HEK293 (cell line): ENCODE results near the gene SYNJ1.

Experiments used
- INSM2 ChIP-seq: fragments of 450-650 bp; formaldehyde crosslinking; IDR thresholded peaks from 2 replicates; pipeline ENCODE4 v1.5.1; 2016; ENCODE audit warnings: missing biosample characterization, missing genetic modification characterization
- KLF1 ChIP-seq: fragments of 450-650 bp; formaldehyde crosslinking; IDR thresholded peaks from 2 replicates; pipeline ENCODE4 v1.5.1; 2016; ENCODE audit warnings: missing biosample characterization, missing genetic modification characterization
- MZF1 ChIP-seq: fragments of 450-650 bp; formaldehyde crosslinking; IDR thresholded peaks from 2 replicates; pipeline ENCODE4 v1.5.1; 2017; ENCODE audit warnings: missing biosample characterization, missing genetic modification characterization, borderline replicate concordance
- SETDB1 ChIP-seq: IDR thresholded peaks from one replicate; pipeline ENCODE4 v1.6.1; 2017; ENCODE audit warnings: mild to moderate bottlenecking, low read length, moderate library complexity, mixed read lengths; ENCODE audit not compliant: insufficient read length
- WT1 ChIP-seq: fragments of 450-650 bp; formaldehyde crosslinking; IDR thresholded peaks from 2 replicates; pipeline ENCODE4 v1.5.1; 2016; ENCODE audit warnings: missing biosample characterization, missing genetic modification characterization
- ZBTB1 ChIP-seq: fragments of 450-650 bp; formaldehyde crosslinking; IDR thresholded peaks from 2 replicates; pipeline ENCODE4 v1.5.1; 2016; ENCODE audit warnings: missing biosample characterization, missing genetic modification characterization
- ZBTB17 ChIP-seq: fragments of 450-650 bp; formaldehyde crosslinking; IDR thresholded peaks from 2 replicates; pipeline ENCODE4 v1.5.1; 2016; ENCODE audit warnings: missing biosample characterization, missing genetic modification characterization
- ZEB2 ChIP-seq: fragments of 450-650 bp; formaldehyde crosslinking; IDR thresholded peaks from 2 replicates; pipeline ENCODE4 v1.5.1; 2016; ENCODE audit warnings: missing biosample characterization, missing genetic modification characterization
- ZFHX2 ChIP-seq: fragments of 450-650 bp; formaldehyde crosslinking; conservative IDR thresholded peaks from 2 replicates; pipeline ENCODE4 v1.5.1; 2016; ENCODE audit warnings: missing biosample characterization, missing genetic modification characterization
- ZFP41 ChIP-seq: fragments of 450-650 bp; formaldehyde crosslinking; IDR thresholded peaks from 2 replicates; pipeline ENCODE4 v1.5.1; 2016; ENCODE audit warnings: missing biosample characterization, missing genetic modification characterization, borderline replicate concordance
- ZFP69B ChIP-seq: fragments of 450-650 bp; formaldehyde crosslinking; IDR thresholded peaks from 2 replicates; pipeline ENCODE4 v1.5.1; 2016; ENCODE audit warnings: missing biosample characterization, missing genetic modification characterization
- ZNF155 ChIP-seq: fragments of 450-650 bp; formaldehyde crosslinking; IDR thresholded peaks from 2 replicates; pipeline ENCODE4 v1.5.1; 2016; ENCODE audit warnings: missing biosample characterization, missing genetic modification characterization
- ZNF2 ChIP-seq: fragments of 450-650 bp; formaldehyde crosslinking; IDR thresholded peaks from 2 replicates; pipeline ENCODE4 v1.5.1; 2016; ENCODE audit warnings: missing biosample characterization, missing genetic modification characterization
- ZNF24 ChIP-seq: fragments of 450-650 bp; formaldehyde crosslinking; IDR thresholded peaks from 2 replicates; pipeline ENCODE4 v1.5.1; 2016; ENCODE audit warnings: missing biosample characterization, missing genetic modification characterization
- ZNF266 ChIP-seq: fragments of 450-650 bp; formaldehyde crosslinking; IDR thresholded peaks from 2 replicates; pipeline ENCODE4 v1.5.1; 2016; ENCODE audit warnings: missing biosample characterization, missing genetic modification characterization, low read depth
- ZNF341 ChIP-seq: fragments of 450-650 bp; formaldehyde crosslinking; IDR thresholded peaks from 2 replicates; pipeline ENCODE4; 2016; ENCODE audit warnings: low read depth, missing biosample characterization, missing genetic modification characterization
- ZNF366 ChIP-seq: fragments of 450-650 bp; formaldehyde crosslinking; conservative IDR thresholded peaks from 2 replicates; pipeline ENCODE4 v1.5.1; 2016; ENCODE audit warnings: missing biosample characterization, missing genetic modification characterization
- ZNF391 ChIP-seq: fragments of 450-650 bp; formaldehyde crosslinking; IDR thresholded peaks from 2 replicates; pipeline ENCODE4 v1.5.1; 2016; ENCODE audit warnings: low read depth, missing biosample characterization, missing genetic modification characterization, borderline replicate concordance
- ZNF416 ChIP-seq: fragments of 450-650 bp; formaldehyde crosslinking; IDR thresholded peaks from 2 replicates; pipeline ENCODE4 v1.5.1; 2016; ENCODE audit warnings: missing biosample characterization, missing genetic modification characterization
- ZNF423 ChIP-seq: fragments of 450-650 bp; formaldehyde crosslinking; IDR thresholded peaks from 2 replicates; pipeline ENCODE4 v1.5.1; 2016; ENCODE audit warnings: missing biosample characterization, missing genetic modification characterization
- ZNF449 ChIP-seq: fragments of 450-650 bp; formaldehyde crosslinking; IDR thresholded peaks from 2 replicates; pipeline ENCODE4 v1.5.1; 2017; ENCODE audit warnings: missing biosample characterization, mild to moderate bottlenecking, missing genetic modification characterization, moderate library complexity
- ZNF48 ChIP-seq: fragments of 450-650 bp; formaldehyde crosslinking; IDR thresholded peaks from 2 replicates; pipeline ENCODE4 v1.5.1; 2016; ENCODE audit warnings: missing biosample characterization, missing genetic modification characterization
- ZNF600 ChIP-seq: fragments of 450-650 bp; formaldehyde crosslinking; IDR thresholded peaks from 2 replicates; pipeline ENCODE4 v1.5.1; 2016; ENCODE audit warnings: missing biosample characterization, missing genetic modification characterization
- ZNF639 ChIP-seq: fragments of 450-650 bp; formaldehyde crosslinking; IDR thresholded peaks from 2 replicates; pipeline ENCODE4 v1.5.1; 2016; ENCODE audit warnings: missing biosample characterization, missing genetic modification characterization
- ZSCAN16 ChIP-seq: fragments of 450-650 bp; formaldehyde crosslinking; IDR thresholded peaks from 2 replicates; pipeline ENCODE4 v1.5.1; 2016; ENCODE audit warnings: missing biosample characterization, missing genetic modification characterization
- ZXDB ChIP-seq: fragments of 450-650 bp; formaldehyde crosslinking; IDR thresholded peaks from 2 replicates; pipeline ENCODE4 v1.5.1; 2016; ENCODE audit warnings: missing biosample characterization, missing genetic modification characterization
- TF ChIP-seq, protein P1 (sequence below): fragments of 450-650 bp; formaldehyde crosslinking; IDR thresholded peaks from 2 replicates; pipeline ENCODE4 v1.5.1; 2016; ENCODE audit warnings: missing biosample characterization, missing genetic modification characterization
- TF ChIP-seq, protein P2 (sequence below): fragments of 450-650 bp; formaldehyde crosslinking; IDR thresholded peaks from 2 replicates; pipeline ENCODE4 v1.5.1; 2016; ENCODE audit warnings: missing biosample characterization, missing genetic modification characterization
- TF ChIP-seq, protein P3 (sequence below): fragments of 450-650 bp; formaldehyde crosslinking; IDR thresholded peaks from 2 replicates; pipeline ENCODE4 v1.5.1; 2016; ENCODE audit warnings: missing biosample characterization, missing genetic modification characterization

SYNJ1 gene

GRCh38 chr21:32727687-32728455 lies at the start of gene SYNJ1 (continued):
- TF ChIP-seq ZBTB1 (tag by site-specific recombination): peak; percentile 97
- no peak for TF ChIP-seq ZNF155 (tag by site-specific recombination)
- TF ChIP-seq ZXDB (tag by site-specific recombination): peak; percentile 86
- peak; percentile 95 for TF ChIP-seq ZNF341 (tag by site-specific recombination)
- TF ChIP-seq ZEB2 (tag by site-specific recombination): peak; percentile 90; the same call in 1 of the 2 replicates
- 0 out of 2 replicates have a peak, but pooled peaks have one; percentile 34 for TF ChIP-seq ZNF48 (tag by site-specific recombination)
- TF ChIP-seq ZFHX2 (tag by site-specific recombination): peak; percentile 95
- TF ChIP-seq ZNF2 (tag by site-specific recombination): 0 out of 2 replicates have a peak, but pooled peaks have one; percentile 44
- peak; percentile 79 for TF ChIP-seq ZNF24 (tag by site-specific recombination)
- TF ChIP-seq ZNF600: peak; percentile 81
- TF ChIP-seq ZSCAN16: peak; percentile 79
- TF ChIP-seq, protein P1, sequence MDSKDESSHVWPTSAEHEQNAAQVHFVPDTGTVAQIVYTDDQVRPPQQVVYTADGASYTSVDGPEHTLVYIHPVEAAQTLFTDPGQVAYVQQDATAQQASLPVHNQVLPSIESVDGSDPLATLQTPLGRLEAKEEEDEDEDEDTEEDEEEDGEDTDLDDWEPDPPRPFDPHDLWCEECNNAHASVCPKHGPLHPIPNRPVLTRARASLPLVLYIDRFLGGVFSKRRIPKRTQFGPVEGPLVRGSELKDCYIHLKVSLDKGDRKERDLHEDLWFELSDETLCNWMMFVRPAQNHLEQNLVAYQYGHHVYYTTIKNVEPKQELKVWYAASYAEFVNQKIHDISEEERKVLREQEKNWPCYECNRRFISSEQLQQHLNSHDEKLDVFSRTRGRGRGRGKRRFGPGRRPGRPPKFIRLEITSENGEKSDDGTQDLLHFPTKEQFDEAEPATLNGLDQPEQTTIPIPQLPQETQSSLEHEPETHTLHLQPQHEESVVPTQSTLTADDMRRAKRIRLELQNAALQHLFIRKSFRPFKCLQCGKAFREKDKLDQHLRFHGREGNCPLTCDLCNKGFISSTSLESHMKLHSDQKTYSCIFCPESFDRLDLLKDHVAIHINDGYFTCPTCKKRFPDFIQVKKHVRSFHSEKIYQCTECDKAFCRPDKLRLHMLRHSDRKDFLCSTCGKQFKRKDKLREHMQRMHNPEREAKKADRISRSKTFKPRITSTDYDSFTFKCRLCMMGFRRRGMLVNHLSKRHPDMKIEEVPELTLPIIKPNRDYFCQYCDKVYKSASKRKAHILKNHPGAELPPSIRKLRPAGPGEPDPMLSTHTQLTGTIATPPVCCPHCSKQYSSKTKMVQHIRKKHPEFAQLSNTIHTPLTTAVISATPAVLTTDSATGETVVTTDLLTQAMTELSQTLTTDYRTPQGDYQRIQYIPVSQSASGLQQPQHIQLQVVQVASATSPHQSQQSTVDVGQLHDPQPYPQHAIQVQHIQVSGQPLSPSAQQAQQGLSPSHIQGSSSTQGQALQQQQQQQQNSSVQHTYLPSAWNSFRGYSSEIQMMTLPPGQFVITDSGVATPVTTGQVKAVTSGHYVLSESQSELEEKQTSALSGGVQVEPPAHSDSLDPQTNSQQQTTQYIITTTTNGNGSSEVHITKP: no peak; the same call in 1 of the 2 replicates
- peak; percentile 29 for TF ChIP-seq WT1 (tag by site-specific recombination)
- TF ChIP-seq INSM2: peak; percentile 86
- TF ChIP-seq ZNF449 (tag by site-specific recombination): peak; percentile 63
- peak; percentile 94 for TF ChIP-seq ZNF423 (tag by site-specific recombination)
- peak; percentile 32; the same call in 1 of the 2 replicates for TF ChIP-seq ZNF366 (tag by site-specific recombination)
- peak; percentile 99 for TF ChIP-seq ZBTB17 (tag by site-specific recombination)
- TF ChIP-seq ZFP41 (tag by site-specific recombination): no peak
- TF ChIP-seq, protein P2, sequence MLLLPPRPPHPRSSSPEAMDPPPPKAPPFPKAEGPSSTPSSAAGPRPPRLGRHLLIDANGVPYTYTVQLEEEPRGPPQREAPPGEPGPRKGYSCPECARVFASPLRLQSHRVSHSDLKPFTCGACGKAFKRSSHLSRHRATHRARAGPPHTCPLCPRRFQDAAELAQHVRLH (tag by site-specific recombination): 0 out of 2 replicates have a peak, but pooled peaks have one; percentile 49
- no peak for TF ChIP-seq ZNF266
- TF ChIP-seq MZF1 (tag by site-specific recombination): 0 out of 2 replicates have a peak, but pooled peaks have one; percentile 50
- TF ChIP-seq, protein P3, sequence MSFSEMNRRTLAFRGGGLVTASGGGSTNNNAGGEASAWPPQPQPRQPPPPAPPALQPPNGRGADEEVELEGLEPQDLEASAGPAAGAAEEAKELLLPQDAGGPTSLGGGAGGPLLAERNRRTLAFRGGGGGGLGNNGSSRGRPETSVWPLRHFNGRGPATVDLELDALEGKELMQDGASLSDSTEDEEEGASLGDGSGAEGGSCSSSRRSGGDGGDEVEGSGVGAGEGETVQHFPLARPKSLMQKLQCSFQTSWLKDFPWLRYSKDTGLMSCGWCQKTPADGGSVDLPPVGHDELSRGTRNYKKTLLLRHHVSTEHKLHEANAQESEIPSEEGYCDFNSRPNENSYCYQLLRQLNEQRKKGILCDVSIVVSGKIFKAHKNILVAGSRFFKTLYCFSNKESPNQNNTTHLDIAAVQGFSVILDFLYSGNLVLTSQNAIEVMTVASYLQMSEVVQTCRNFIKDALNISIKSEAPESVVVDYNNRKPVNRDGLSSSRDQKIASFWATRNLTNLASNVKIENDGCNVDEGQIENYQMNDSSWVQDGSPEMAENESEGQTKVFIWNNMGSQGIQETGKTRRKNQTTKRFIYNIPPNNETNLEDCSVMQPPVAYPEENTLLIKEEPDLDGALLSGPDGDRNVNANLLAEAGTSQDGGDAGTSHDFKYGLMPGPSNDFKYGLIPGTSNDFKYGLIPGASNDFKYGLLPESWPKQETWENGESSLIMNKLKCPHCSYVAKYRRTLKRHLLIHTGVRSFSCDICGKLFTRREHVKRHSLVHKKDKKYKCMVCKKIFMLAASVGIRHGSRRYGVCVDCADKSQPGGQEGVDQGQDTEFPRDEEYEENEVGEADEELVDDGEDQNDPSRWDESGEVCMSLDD (tag by site-specific recombination): peak; percentile 87
- TF ChIP-seq KLF1 (tag by site-specific recombination): peak; percentile 76
- no peak for TF ChIP-seq ZNF416 (tag by site-specific recombination)
- no peak for TF ChIP-seq SETDB1
- peak; percentile 78; the same call in 1 of the 2 replicates for TF ChIP-seq ZNF391 (tag by site-specific recombination)
- peak; percentile 87 for TF ChIP-seq ZNF639
- TF ChIP-seq ZFP69B (tag by site-specific recombination): peak; percentile 64; the same call in 1 of the 2 replicates
